ENCODE data around the gene HRH1. TPM values are rescaled to one million over a fixed set of nuclear protein-coding genes. Genes with fewer than 3 reads are reported as not detected.

The HRH1 gene
- total and polyA plus RNA-seq, 10 of the 15 experiments (the other 5 are each of a cell fraction or from before 2014, with no cell fraction given), result not detected

GRCh38 chr3:11244121-11244677 is 89.9 kb downstream of the HRH1 start:
- ChIA-PET SMC1A (ENCODE audit: uncharacterized antibody, unreplicated experiment) (interaction anchor here (1.5 to 2.5 kb wide), 4 partner anchors 11 to 95 kb away, joined by 3 to 10 read pairs (median 4); no protein-coding TSS in a partner anchor), RAD21 (ENCODE audit: unreplicated experiment) (interaction anchor here (3.2 kb wide), 1 partner anchor 91 kb away, joined by 12 read pairs; no protein-coding TSS in a partner anchor), CTCF (interaction anchor here (1.2 to 3.1 kb wide), 3 partner anchors 90 to 407 kb away, joined by 3 to 12 read pairs (median 4); no protein-coding TSS in a partner anchor), POLR2A (interaction anchor here (0.6 kb wide), 1 partner anchor 13 kb away, joined by 6 read pairs; no protein-coding TSS in a partner anchor)
- H3K36me3 ChIP-seq (ENCODE audit: control insufficient read depth in 2 of 2, insufficient read depth in 2 of 2, low read length in 1 of 2), result no peaks in the 10 kb centered on the region
- BruUV-seq (replicated peaks), result no TSS peak
- no peak for FAIRE-seq
- in situ Hi-C loops (cut with MboI), result no loop called here
- WGBS (ENCODE audit: insufficient coverage, insufficient replicate concordance, low lambda C conversion rate, missing lambda C conversion rate), result 0% methylated on average over 1 of the region's 1 CpG
- no peaks in the 10 kb centered on the region for H3K27me3 ChIP-seq (replicated peaks in 1 of 2; ENCODE audit: control insufficient read depth in 2 of 2, insufficient read depth in 2 of 2, low read length in 1 of 2)
- intact Hi-C loops (cut with micrococcal nuclease; ENCODE audit: unreplicated experiment), result no loop called here
- DNase-seq (ENCODE audit: low read depth, low spot score), result no peak
- H2AFZ ChIP-seq (ENCODE audit: control insufficient read depth, low read depth, low read length), result no peak overlapping the region
- H3K9me3 ChIP-seq (replicated peaks; ENCODE audit: control insufficient read depth, insufficient read depth, low read length), result no peaks in the 10 kb centered on the region; the same call in 2 of the 3 replicates
- no peak overlapping the region for H3K27ac ChIP-seq (ENCODE audit: control insufficient read depth, insufficient read depth)
- H3K4me1 ChIP-seq (ENCODE audit: control insufficient read depth, insufficient read depth, low read length), result no peaks in the 10 kb centered on the region
- no peak overlapping the region for H3K4me2 ChIP-seq (ENCODE audit: control insufficient read depth, insufficient read depth)
- no peak for ATAC-seq
- H4K20me1 ChIP-seq (ENCODE audit: control insufficient read depth, insufficient read depth), result no peaks in the 10 kb centered on the region
- H3K79me2 ChIP-seq (ENCODE audit: control insufficient read depth, insufficient read depth, low read length), result no peaks in the 10 kb centered on the region
- no peak overlapping the region for H3K4me3 ChIP-seq
- no peak overlapping the region for H3K9ac ChIP-seq (ENCODE audit: control insufficient read depth, insufficient read depth, low read length)
- TF ChIP-seq MLLT1 (IDR thresholded peaks at IDR 0.05) (no peak), NFXL1 (IDR thresholded peaks at IDR 0.05; ENCODE audit: borderline replicate concordance) (no peak), USF1 (IDR thresholded peaks at IDR 0.05; ENCODE audit: borderline replicate concordance, extremely low read length, insufficient read depth, low read depth, low read length) (no peak), PBX3 (IDR thresholded peaks at IDR 0.05; ENCODE audit: insufficient replicate concordance, low read depth, low read length) (no peak), MYB (IDR thresholded peaks at IDR 0.05; ENCODE audit: borderline replicate concordance, low read depth, low read length) (no peak), JUNB (IDR thresholded peaks at IDR 0.05) (no peak), REST (IDR thresholded peaks at IDR 0.05; ENCODE audit: low read depth, low read length) (no peak), FOXM1 (IDR thresholded peaks at IDR 0.05; ENCODE audit: low read depth, low read length) (no peak), RCOR1 (conservative IDR thresholded peaks at IDR 0.05; ENCODE audit: low read depth, low read length) (no peak), ZNF687 (IDR thresholded peaks at IDR 0.05) (no peak), DPF2 (IDR thresholded peaks at IDR 0.05) (no peak)
